ENCODE data around the gene EIPR1. TPM values are rescaled to one million over a fixed set of nuclear protein-coding genes. Genes with fewer than 3 reads are reported as not detected.

Gene EIPR1
- total and polyA plus RNA-seq, 2 of the 13 experiments (the other 11 are each of a cell fraction or from before 2014, with no cell fraction given) = 70.0 to 96.3 TPM

GRCh38 chr2:3379647-3380534 is 2.3 kb upstream of the EIPR1 start, which contains the start of gene TRAPPC12 (continued):
- TF ChIP-seq BRCA1 (CRISPR knock-in tag; IDR thresholded peaks at IDR 0.05) (peak; percentile 80; the same call in 1 of the 2 replicates), ARNTL (CRISPR knock-in tag; IDR thresholded peaks at IDR 0.05) (peak; percentile 75; the same call in 1 of the 2 replicates), KLF12 (CRISPR knock-in tag; IDR thresholded peaks at IDR 0.05; ENCODE audit: borderline replicate concordance) (peak; percentile 61; the same call in 1 of the 2 replicates), BRF2 (CRISPR knock-in tag; IDR thresholded peaks at IDR 0.05) (0 out of 2 replicates have a peak, but pooled peaks have one; percentile 33), ARNT2 (CRISPR knock-in tag; IDR thresholded peaks at IDR 0.05; ENCODE audit: low read depth) (peak; percentile 97), NCOA2 (CRISPR knock-in tag; IDR thresholded peaks at IDR 0.05) (peak; percentile 56), MYC (CRISPR knock-in tag; IDR thresholded peaks at IDR 0.05; ENCODE audit: borderline replicate concordance) (peak; percentile 89), ZNF121 (CRISPR knock-in tag; IDR thresholded peaks at IDR 0.05) (peak; percentile 82), ZBTB49 (CRISPR knock-in tag; IDR thresholded peaks at IDR 0.05; ENCODE audit: borderline replicate concordance) (no peak; the same call in 1 of the 2 replicates), TAF15 (IDR thresholded peaks at IDR 0.05; ENCODE audit: low read depth, low read length, poor library complexity, severe bottlenecking) (peak; percentile 96), ZBTB1 (CRISPR knock-in tag; IDR thresholded peaks at IDR 0.05; ENCODE audit: borderline replicate concordance) (no peak), ZNF44 (CRISPR knock-in tag; IDR thresholded peaks at IDR 0.05) (peak; percentile 85), ZNF639 (CRISPR knock-in tag; conservative IDR thresholded peaks at IDR 0.05) (0 out of 2 replicates have a peak, but pooled peaks have one; percentile 74), PAF1 (CRISPR knock-in tag; IDR thresholded peaks at IDR 0.05) (0 out of 2 replicates have a peak, but pooled peaks have one; percentile 62), ZNF232 (CRISPR knock-in tag; IDR thresholded peaks at IDR 0.05; ENCODE audit: borderline replicate concordance) (peak; percentile 95), KLF15 (CRISPR knock-in tag; IDR thresholded peaks at IDR 0.05; ENCODE audit: borderline replicate concordance) (peak; percentile 83), MTA1 (CRISPR knock-in tag; IDR thresholded peaks at IDR 0.05; ENCODE audit: borderline replicate concordance) (peak; percentile 99), NFRKB (IDR thresholded peaks at IDR 0.05) (no peak), ZNF549 (CRISPR knock-in tag; IDR thresholded peaks at IDR 0.05) (0 out of 2 replicates have a peak, but pooled peaks have one; percentile 13), ATF1 (CRISPR knock-in tag; IDR thresholded peaks at IDR 0.05) (no peak), ZMAT3 (CRISPR knock-in tag; conservative IDR thresholded peaks at IDR 0.05) (peak; percentile 71; the same call in 1 of the 2 replicates), NR2C2 (CRISPR knock-in tag; IDR thresholded peaks at IDR 0.05; ENCODE audit: borderline replicate concordance) (peak; percentile 99), ZNF496 (CRISPR knock-in tag; IDR thresholded peaks at IDR 0.05; ENCODE audit: insufficient replicate concordance) (no peak)

All from HepG2 (cell line).